ENCODE measurements around the gene OTUD3. TPM values are rescaled to one million over a fixed set of nuclear protein-coding genes. Genes with fewer than 3 reads are reported as not detected.
"Not testable (repeated sequence)": the region's sequence is repeated elsewhere in the genome, so short reads cannot be mapped to it uniquely, and the experiment has no call there.

OTUD3 gene
- total RNA-seq, 2 experiments from 2014 or later, result 6.9 to 8.4 TPM

DNA sequence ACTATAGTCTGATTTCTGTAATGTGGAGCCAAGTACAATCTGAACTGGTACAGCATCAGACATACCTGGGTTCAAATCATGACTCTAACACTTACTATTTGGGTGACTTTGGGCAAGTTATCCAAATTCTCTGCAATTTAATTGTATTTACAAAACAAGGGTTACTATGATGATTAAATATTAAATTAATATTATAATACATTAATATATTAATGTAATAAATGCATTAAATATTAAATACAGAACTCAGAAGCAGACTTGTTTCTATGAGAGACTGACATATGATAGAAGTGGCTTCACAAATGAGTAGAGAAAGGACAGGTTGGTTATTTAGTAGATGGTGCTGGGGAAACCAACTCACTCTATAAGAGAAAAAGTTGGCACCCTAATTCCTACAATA, 27.3 kb upstream of the OTUD3 start:
- no peak overlapping the region for H3K4me3 Mint-ChIP-seq
- H3K4me1 Mint-ChIP-seq (ENCODE audit: low read depth), result no peaks in the 10 kb centered on the region
- peaks cover 8% of the 10 kb centered on the region for H3K27me3 Mint-ChIP-seq
- H3K36me3 Mint-ChIP-seq, result no peaks in the 10 kb centered on the region
- ChIA-PET POLR2A (no interaction called here), CTCF (interaction anchor here (0.7 kb wide), 1 partner anchor 297 kb away, joined by 3 read pairs; no protein-coding TSS in a partner anchor)
- intact Hi-C loops (cut with micrococcal nuclease), result no loop called here
- no peaks in the 10 kb centered on the region for H3K9me3 Mint-ChIP-seq
- no peak for DNase-seq
- no peak overlapping the region for H3K27ac Mint-ChIP-seq

DNA sequence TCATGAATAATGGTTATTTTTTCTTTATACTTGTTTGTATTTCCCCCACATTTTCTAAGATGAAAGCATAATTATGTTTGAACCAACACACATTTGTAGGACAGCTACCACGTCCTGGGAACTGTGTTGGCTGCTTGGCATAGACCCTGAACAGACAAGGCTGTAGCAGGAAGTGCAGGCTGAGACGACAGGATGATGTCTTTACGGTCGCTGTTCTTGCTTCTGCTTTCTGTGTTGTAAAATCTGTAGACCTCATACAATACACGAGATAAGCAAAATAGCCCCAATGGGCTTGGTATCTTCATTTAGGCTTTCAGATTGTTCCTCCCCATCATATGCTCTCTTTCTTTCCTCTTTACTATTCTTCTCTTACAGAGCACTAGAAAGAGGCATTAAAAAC, 23.3 kb upstream of the OTUD3 start:
- H3K27ac Mint-ChIP-seq, result no peak overlapping the region
- no peaks in the 10 kb centered on the region for H3K4me1 Mint-ChIP-seq (ENCODE audit: low read depth)
- POLR2A ChIA-PET, result no interaction called here

DNA sequence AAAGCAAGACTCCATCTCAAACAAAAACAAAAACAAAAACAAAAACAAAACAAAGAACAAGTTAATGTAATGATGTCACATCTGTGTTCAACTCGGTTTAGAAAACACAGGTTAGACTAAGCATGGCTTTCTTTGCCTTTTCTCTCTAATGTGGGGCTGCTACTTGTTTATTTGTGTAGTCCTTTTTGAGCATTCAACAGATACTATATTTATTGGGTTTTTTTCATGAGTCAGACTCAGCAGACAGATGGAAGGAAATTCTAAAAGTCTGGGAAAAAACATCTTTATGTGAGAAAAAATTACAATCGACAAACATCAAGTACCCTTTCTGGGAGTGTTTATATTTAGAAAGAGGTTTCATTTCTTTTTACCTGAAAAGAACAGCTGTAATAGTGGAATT, 22.3 kb upstream of the OTUD3 start:
- H3K9me3 Mint-ChIP-seq, result peaks cover 8% of the 10 kb centered on the region

More for the DNA sequence above, 23.3 kb upstream of the OTUD3 start:
- no peak for DNase-seq
- CTCF ChIA-PET, result no interaction called here
- peaks cover 7% of the 10 kb centered on the region for H3K9me3 Mint-ChIP-seq
- intact Hi-C loops (cut with micrococcal nuclease), result no loop called here
- H3K4me3 Mint-ChIP-seq, result no peak overlapping the region
- peaks cover 18% of the 10 kb centered on the region for H3K27me3 Mint-ChIP-seq
- H3K36me3 Mint-ChIP-seq, result peaks cover 2% of the 10 kb centered on the region

DNA sequence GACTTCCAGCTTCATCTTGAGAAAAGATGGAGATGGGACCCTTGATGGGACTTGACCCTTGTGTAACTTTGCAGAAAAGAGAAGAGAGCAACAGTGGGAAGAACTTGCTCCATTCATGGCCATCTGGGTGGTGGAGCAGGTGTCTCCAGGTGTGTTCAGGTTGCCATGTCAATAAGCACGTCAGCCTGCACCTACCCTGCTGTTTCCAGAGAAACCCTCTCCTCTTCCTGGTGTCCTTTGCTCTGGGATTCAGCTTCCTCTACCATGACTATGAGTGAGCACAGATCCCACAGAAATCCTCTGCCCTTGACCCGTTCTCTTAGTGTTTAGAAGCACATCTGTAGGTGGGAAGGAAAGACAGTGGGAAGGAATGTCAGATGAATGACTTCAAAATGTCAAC, 21.8 kb upstream of the OTUD3 start:
- CTCF ChIA-PET, result no interaction called here
- Mint-ChIP-seq H3K27ac (no peak overlapping the region), H3K36me3 (peaks cover 2% of the 10 kb centered on the region), H3K27me3 (peaks cover 19% of the 10 kb centered on the region), H3K9me3 (peaks cover 8% of the 10 kb centered on the region), H3K4me1 (ENCODE audit: low read depth) (no peaks in the 10 kb centered on the region), H3K4me3 (no peak overlapping the region)
- intact Hi-C loops (cut with micrococcal nuclease), result no loop called here
- no peak for DNase-seq
- POLR2A ChIA-PET, result no interaction called here

More for the DNA sequence above, 22.3 kb upstream of the OTUD3 start:
- ChIA-PET POLR2A (no interaction called here), CTCF (interaction anchor here (0.9 kb wide), 1 partner anchor 23 kb away, joined by 3 read pairs; no protein-coding TSS in a partner anchor)
- DNase-seq, result no peak
- Mint-ChIP-seq H3K36me3 (peaks cover 2% of the 10 kb centered on the region), H3K27ac (no peak overlapping the region), H3K4me1 (ENCODE audit: low read depth) (no peaks in the 10 kb centered on the region), H3K27me3 (peaks cover 19% of the 10 kb centered on the region), H3K4me3 (no peak overlapping the region)
- intact Hi-C loops (cut with micrococcal nuclease), result no loop called here

DNA sequence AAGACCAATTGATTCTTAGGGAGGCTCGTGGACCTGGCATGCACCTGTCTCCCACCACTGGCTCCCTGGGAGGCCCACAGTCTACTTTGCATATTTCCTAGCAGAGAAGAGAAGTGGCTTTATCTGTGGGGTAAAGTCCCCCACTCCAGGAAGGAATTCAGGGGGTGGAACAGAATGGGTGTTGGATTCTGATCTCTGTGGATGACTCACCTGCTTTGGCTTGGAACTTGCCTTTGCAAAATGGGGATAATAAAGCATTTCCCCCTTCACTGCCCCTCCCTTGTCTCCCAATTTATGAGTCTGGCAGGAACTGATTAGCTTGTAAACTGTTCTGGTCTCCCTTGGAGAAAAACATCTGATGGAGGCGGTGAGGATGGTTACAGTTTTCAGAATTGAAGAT, 21.2 kb upstream of the OTUD3 start:
- H3K27ac Mint-ChIP-seq, result no peak overlapping the region
- intact Hi-C loops (cut with micrococcal nuclease), result no loop called here
- H3K4me3 Mint-ChIP-seq, result no peak overlapping the region

DNA sequence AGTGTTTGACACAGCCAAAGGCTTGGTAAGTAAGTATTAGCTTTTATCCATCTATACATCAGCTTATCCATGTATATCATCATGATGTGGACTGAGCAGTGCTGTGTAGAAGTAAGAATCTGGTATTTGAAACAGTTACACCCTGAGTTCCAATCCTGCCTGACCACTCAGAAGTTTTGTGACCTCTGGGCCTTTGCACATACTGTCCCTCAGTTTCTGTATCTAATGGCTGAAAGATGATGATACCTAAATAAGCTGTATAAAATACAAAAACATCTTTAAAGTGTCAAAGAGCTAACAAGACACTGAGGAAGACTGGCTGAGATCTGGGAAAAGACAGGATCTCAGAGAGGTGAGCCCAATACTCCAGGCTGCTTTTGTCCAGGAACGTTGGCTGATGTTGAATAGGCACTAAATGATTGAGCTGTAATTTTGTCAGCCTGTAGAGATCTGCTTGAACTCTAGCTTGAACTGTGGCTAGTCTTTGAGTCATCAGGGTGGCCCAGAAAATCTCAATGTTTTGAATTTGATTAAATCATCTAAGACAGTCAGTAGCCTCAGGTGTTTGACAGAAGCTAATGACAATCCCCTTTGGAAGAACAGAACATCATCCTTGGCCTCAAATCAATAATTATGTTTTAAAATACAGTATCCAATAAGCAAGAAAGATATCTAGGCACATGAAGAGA, 20.2 kb upstream of the OTUD3 start:
- POLR2A ChIA-PET, result no interaction called here
- CTCF ChIA-PET, result no interaction called here
- intact Hi-C loops (cut with micrococcal nuclease), result no loop called here
- H3K27me3 Mint-ChIP-seq, result peaks cover 24% of the 10 kb centered on the region
- no peak overlapping the region for H3K4me3 Mint-ChIP-seq
- DNase-seq, result no peak
- no peaks in the 10 kb centered on the region for H3K4me1 Mint-ChIP-seq (ENCODE audit: low read depth)
- peaks cover 2% of the 10 kb centered on the region for H3K36me3 Mint-ChIP-seq
- H3K9me3 Mint-ChIP-seq, result peaks cover 8% of the 10 kb centered on the region
- no peak overlapping the region for H3K27ac Mint-ChIP-seq

More for the DNA sequence above, 21.2 kb upstream of the OTUD3 start:
- DNase-seq, result no peak
- CTCF ChIA-PET, result no interaction called here
- Mint-ChIP-seq H3K9me3 (peaks cover 8% of the 10 kb centered on the region), H3K27me3 (peaks cover 21% of the 10 kb centered on the region), H3K4me1 (ENCODE audit: low read depth) (no peaks in the 10 kb centered on the region), H3K36me3 (peaks cover 2% of the 10 kb centered on the region)
- POLR2A ChIA-PET, result no interaction called here

DNA sequence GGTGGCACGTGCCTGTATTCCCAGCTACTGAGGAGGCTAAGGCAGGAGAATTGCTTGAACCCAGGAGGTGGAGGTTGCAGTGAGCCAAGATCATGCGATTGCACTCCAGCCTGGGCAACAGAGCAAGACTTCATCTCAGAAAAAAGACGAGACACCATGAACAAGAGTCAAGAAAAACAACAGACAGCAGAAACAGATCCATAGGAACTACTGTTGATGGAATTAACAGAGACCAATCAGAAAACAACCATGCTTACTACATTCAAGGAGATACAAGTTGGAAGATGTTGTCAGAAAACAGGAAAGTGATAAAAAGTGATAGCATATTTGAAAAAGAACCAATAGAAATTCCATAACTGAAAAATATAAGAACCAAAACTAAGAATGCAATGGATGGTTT, 19.3 kb upstream of the OTUD3 start:
- Mint-ChIP-seq H3K27me3 (peaks cover 24% of the 10 kb centered on the region), H3K9me3 (peaks cover 8% of the 10 kb centered on the region), H3K4me3 (no peak overlapping the region), H3K4me1 (ENCODE audit: low read depth) (no peaks in the 10 kb centered on the region), H3K36me3 (peaks cover 2% of the 10 kb centered on the region), H3K27ac (no peak overlapping the region)
- ChIA-PET POLR2A (no interaction called here), CTCF (no interaction called here)
- no peak for DNase-seq
- intact Hi-C loops (cut with micrococcal nuclease), result no loop called here

DNA sequence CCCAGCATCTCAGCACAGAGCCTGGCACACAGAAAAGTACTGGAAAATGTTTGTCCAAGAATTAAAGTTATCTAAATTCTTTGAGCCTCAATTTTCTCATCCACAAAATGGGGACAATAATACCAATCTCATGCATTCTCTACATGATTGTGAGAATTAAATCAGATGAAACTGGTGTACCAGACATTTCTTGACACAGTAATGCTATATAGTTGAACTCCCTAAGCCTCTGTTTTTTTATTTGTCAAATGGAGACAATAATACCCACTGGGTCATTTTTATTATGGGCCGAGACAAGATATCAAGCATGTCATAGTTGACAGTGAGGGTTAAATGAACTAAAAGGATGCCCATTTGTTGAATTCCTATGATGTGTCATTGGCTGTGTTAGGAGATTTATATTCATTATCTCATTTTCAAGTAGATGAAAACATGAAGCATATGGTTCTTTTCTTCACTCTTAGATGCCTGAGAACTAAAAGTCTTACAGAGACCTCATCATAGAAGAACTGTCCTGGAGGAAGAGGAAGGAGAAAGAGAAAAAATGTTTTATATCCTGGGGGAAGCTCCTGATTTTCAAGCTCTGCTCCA, 17.5 kb upstream of the OTUD3 start:
- intact Hi-C loops (cut with micrococcal nuclease), result no loop called here
- no peak for DNase-seq
- ChIA-PET POLR2A (no interaction called here), CTCF (no interaction called here)
- no peak overlapping the region for H3K27ac Mint-ChIP-seq
- H3K9me3 Mint-ChIP-seq, result peaks cover 8% of the 10 kb centered on the region
- H3K36me3 Mint-ChIP-seq, result peaks cover 2% of the 10 kb centered on the region
- peaks cover 32% of the 10 kb centered on the region for H3K27me3 Mint-ChIP-seq
- H3K4me1 Mint-ChIP-seq (ENCODE audit: low read depth), result no peaks in the 10 kb centered on the region
- H3K4me3 Mint-ChIP-seq, result no peak overlapping the region

DNA sequence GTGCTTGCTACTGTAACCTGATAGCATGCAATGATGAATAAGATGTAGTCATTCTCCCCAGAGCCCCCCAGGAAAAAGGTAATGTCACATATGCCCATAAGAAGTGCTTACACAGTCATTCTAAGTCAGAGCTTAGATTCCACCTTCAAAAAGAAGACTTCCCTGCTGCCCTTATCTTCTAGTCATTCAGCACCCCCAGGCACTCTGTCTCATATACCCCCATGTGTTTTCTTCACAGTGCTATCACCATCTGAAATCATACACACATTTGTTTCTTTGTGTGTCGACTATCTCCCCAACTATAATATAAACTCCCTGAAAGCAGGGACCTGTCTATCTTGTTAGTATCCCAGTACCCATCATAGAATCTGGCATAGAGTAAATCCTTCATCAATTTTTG, 16.2 kb upstream of the OTUD3 start:
- Mint-ChIP-seq H3K27me3 (peaks cover 33% of the 10 kb centered on the region), H3K9me3 (peaks cover 8% of the 10 kb centered on the region), H3K27ac (no peak overlapping the region), H3K4me3 (no peak overlapping the region), H3K4me1 (ENCODE audit: low read depth) (no peaks in the 10 kb centered on the region), H3K36me3 (peaks cover 2% of the 10 kb centered on the region)
- ChIA-PET POLR2A (no interaction called here), CTCF (no interaction called here)
- no peak for DNase-seq
- intact Hi-C loops (cut with micrococcal nuclease), result no loop called here

DNA sequence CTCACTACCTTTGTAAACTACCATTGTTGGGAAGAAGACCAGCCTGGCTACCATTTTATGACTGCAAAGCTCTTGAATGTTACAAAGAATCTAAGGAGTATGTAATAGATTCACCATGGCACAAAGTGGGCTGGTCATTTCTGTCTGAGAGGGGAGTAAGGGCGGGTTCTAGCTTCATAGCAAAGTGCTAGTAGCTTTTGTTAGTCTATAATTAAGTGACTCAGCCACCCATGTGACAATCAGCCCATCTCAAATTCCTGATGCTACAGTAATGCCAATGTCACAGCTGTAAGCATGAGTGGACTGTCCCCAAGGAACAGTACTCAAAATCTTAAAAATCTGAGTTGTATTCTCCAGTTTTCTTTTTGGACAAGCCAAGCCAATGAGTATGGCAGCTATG, 15.4 kb upstream of the OTUD3 start:
- DNase-seq, result no peak
- Mint-ChIP-seq H3K4me1 (ENCODE audit: low read depth) (no peaks in the 10 kb centered on the region), H3K27me3 (peaks cover 33% of the 10 kb centered on the region), H3K9me3 (peaks cover 8% of the 10 kb centered on the region), H3K4me3 (no peak overlapping the region), H3K36me3 (peaks cover 2% of the 10 kb centered on the region), H3K27ac (no peak overlapping the region)
- CTCF ChIA-PET, result no interaction called here
- intact Hi-C loops (cut with micrococcal nuclease), result no loop called here
- POLR2A ChIA-PET, result no interaction called here

DNA sequence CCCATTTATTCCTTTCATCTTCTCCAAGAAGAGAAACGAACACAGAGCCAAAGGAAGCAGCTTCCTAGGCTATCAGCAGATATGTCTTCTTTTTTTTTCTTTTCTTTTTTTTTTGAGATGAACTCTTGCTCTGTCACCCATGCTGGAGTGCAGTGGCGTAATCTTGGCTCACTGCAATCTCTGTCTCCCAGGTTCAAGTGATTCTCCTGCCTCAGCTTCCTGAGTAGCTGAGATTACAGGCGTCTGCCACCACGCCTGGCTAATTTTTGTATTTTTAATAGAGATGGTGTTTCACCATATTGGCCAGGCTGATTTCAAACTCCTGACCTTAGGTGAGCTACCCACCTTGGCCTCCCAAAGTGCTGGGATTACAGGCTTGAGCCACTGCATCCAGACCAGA, 13.6 kb upstream of the OTUD3 start:
- H3K4me1 Mint-ChIP-seq (ENCODE audit: low read depth); H3K27ac Mint-ChIP-seq; CTCF ChIA-PET; H3K4me3 Mint-ChIP-seq; intact Hi-C loops (cut with micrococcal nuclease); H3K36me3 Mint-ChIP-seq; DNase-seq; H3K9me3 Mint-ChIP-seq; POLR2A ChIA-PET: not testable (repeated sequence)
- H3K27me3 Mint-ChIP-seq, result peaks cover 39% of the 10 kb centered on the region

DNA sequence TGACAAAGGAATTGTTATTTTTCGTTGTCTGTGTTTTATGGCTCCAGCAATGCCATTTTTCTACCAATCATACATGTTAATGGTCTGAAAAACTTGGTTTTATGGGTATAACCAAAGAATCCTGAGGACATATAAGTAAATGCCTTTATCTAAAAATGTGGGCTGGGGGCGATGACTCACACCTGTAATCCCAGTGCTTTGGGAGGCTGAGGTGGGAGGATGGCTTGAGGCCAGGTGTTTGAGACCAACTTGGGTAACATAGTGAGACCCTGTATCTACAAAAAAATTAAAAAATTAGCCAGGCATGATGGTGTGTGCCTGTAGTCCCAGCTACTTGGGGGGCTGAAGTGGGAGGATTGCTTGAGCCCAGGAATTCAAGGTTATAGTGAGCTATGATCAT, 12.7 kb upstream of the OTUD3 start:
- intact Hi-C loops (cut with micrococcal nuclease); H3K4me1 Mint-ChIP-seq (ENCODE audit: low read depth); POLR2A ChIA-PET; H3K9me3 Mint-ChIP-seq; H3K4me3 Mint-ChIP-seq; DNase-seq; H3K27ac Mint-ChIP-seq; H3K36me3 Mint-ChIP-seq: not testable (repeated sequence)
- CTCF ChIA-PET, result interaction anchor here (0.8 kb wide), 1 partner anchor 13 kb away, joined by 5 read pairs; the partner anchor contains the start of gene OTUD3
- peaks cover 38% of the 10 kb centered on the region for H3K27me3 Mint-ChIP-seq

DNA sequence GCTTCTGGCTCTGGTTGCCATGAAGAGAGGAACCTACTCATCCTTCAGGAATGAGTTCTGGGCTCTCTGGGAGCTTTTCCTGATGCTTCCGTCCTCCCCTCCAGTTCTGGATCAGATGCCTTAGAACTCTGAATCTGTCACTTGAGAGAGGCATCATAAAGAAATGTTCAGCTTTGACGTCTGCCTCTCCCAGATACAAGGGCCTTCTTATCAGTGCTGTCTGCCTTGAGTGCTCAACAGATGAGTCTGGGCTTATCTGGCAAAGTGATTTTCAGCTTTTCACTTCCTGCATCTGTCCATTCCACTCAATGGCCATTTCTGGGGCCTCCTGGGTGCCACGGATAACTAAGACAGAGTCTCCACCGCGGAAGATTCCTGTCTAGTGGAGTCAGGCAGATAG, 12.3 kb upstream of the OTUD3 start:
- H3K27me3 Mint-ChIP-seq, result peaks cover 38% of the 10 kb centered on the region
- CTCF ChIA-PET, result interaction anchor here (0.8 kb wide), 2 partner anchors 9 to 12 kb away, joined by 3 to 5 read pairs; partner anchors contain the start of gene OTUD3

More for the DNA sequence above, 12.3 kb upstream of the OTUD3 start:
- no peaks in the 10 kb centered on the region for H3K36me3 Mint-ChIP-seq
- H3K9me3 Mint-ChIP-seq, result no peaks in the 10 kb centered on the region
- DNase-seq, result no peak
- no peak overlapping the region for H3K4me3 Mint-ChIP-seq
- H3K27ac Mint-ChIP-seq, result no peak overlapping the region
- POLR2A ChIA-PET, result no interaction called here
- intact Hi-C loops (cut with micrococcal nuclease), result no loop called here
- H3K4me1 Mint-ChIP-seq (ENCODE audit: low read depth), result no peaks in the 10 kb centered on the region

Data from activated CD4-positive, alpha-beta memory T cell treated with anti-CD3 and anti-CD28 coated beads for 36 hours (primary cell).